Natural killer cell treated with Interleukin-12 subunit alpha and Interleukin-12 subunit beta and Interleukin-15 and Interleukin-18, amount 100 ng/mL, for 72 hours (primary cell): ENCODE data around the gene MTURN. TPM values are rescaled to one million over a fixed set of nuclear protein-coding genes. Genes with fewer than 3 reads are reported as not detected.

Experiments
- ATAC-seq, 2 donors: fragments of 150-1000 bp; cut with Tn5 transposase in 1 of 2; sonication (Bioruptor Pico), chemical (Tn5 transposase) in 1 of 2; 2 replicates each; pipeline ENCODE4 v1.10.0; 2021
- DNase-seq: peaks from one replicate; pipeline ENCODE4 v3.0.0; 2022; ENCODE audit warnings: low spot score
- H3K27ac Mint-ChIP-seq, 2 donors: 1 replicate in 1 of 2; 2 replicates in 1 of 2; pipeline ENCODE4 v1.8.0; 2022; ENCODE audit warnings: mixed read lengths in 2 of 2, mild to moderate bottlenecking in 1 of 2, moderate library complexity in 1 of 2
- H3K27me3 Mint-ChIP-seq, 2 donors: 1 replicate in 1 of 2; 2 replicates in 1 of 2; pipeline ENCODE4 v1.8.0; 2022; ENCODE audit warnings: mixed read lengths in 2 of 2
- H3K36me3 Mint-ChIP-seq: one replicate; pipeline ENCODE4 v1.8.0; 2022; ENCODE audit warnings: mixed read lengths
- H3K4me1 Mint-ChIP-seq, 2 donors: 1 replicate in 1 of 2; 2 replicates in 1 of 2; pipeline ENCODE4 v1.8.0; 2022; ENCODE audit warnings: low read depth in 2 of 2, mixed read lengths in 2 of 2, mild to moderate bottlenecking in 1 of 2
- H3K4me3 Mint-ChIP-seq: one replicate; pipeline ENCODE4 v1.8.0; 2022; ENCODE audit warnings: mixed read lengths
- H3K9me3 Mint-ChIP-seq: 2 replicates; pipeline ENCODE4 v1.8.0; 2022; ENCODE audit warnings: mixed read lengths
- total RNA-seq, 2 donors: library from RNA; stranded (reverse); gene quantifications; one replicate each; pipeline ENCODE4 v1.2.3, GENCODE V29; 2022

The MTURN gene
- total RNA-seq, 2 donors from 2014 or later, result 3.6 to 10.2 TPM

- Mint-ChIP-seq H3K27me3 (peaks cover 0 to 3% of the 10 kb centered on the region in 2 donors), H3K27ac (no peak overlapping the region), H3K4me3 (no peak overlapping the region), H3K9me3 (peaks cover 3% of the 10 kb centered on the region), H3K36me3 (peaks cover 3% of the 10 kb centered on the region), H3K4me1 (peaks cover 0 to 3% of the 10 kb centered on the region in 2 donors)
- DNase-seq (no peak), ATAC-seq (no peak)
Measured at GRCh38 chr7:30201921-30202320, 67.1 kb downstream of the MTURN start.

- peaks cover 0 to 3% of the 10 kb centered on the region in 2 donors for H3K4me1 Mint-ChIP-seq
- DNase-seq (no peak), ATAC-seq (no peak)
- no peak overlapping the region for H3K27ac Mint-ChIP-seq
- no peaks in the 10 kb centered on the region for H3K36me3 Mint-ChIP-seq
- no peaks in the 10 kb centered on the region for H3K27me3 Mint-ChIP-seq
- no peaks in the 10 kb centered on the region for H3K9me3 Mint-ChIP-seq
- H3K4me3 Mint-ChIP-seq, result no peak overlapping the region
Measured at GRCh38 chr7:30202671-30203070, 67.9 kb downstream of the MTURN start.

GRCh38 chr7:30206491-30206890 lies 71.7 kb downstream of the MTURN start:
- H3K27ac Mint-ChIP-seq, result no peak overlapping the region
- H3K9me3 Mint-ChIP-seq, result no peaks in the 10 kb centered on the region
- no peak overlapping the region for H3K4me3 Mint-ChIP-seq
- peaks cover 0 to 3% of the 10 kb centered on the region in 2 donors for H3K4me1 Mint-ChIP-seq
- H3K27me3 Mint-ChIP-seq, result no peaks in the 10 kb centered on the region
- ATAC-seq, result no peak
- H3K36me3 Mint-ChIP-seq, result no peaks in the 10 kb centered on the region
- DNase-seq, result no peak

GRCh38 chr7:30206942-30207341 lies 72.2 kb downstream of the MTURN start:
- no peaks in the 10 kb centered on the region for H3K36me3 Mint-ChIP-seq
- ATAC-seq, result no peak
- H3K9me3 Mint-ChIP-seq, result no peaks in the 10 kb centered on the region
- DNase-seq, result no peak
- no peaks in the 10 kb centered on the region for H3K27me3 Mint-ChIP-seq
- no peak overlapping the region for H3K4me3 Mint-ChIP-seq
- H3K27ac Mint-ChIP-seq, result no peak overlapping the region
- peaks cover 0 to 3% of the 10 kb centered on the region in 2 donors for H3K4me1 Mint-ChIP-seq

GRCh38 chr7:30207376-30207775 lies 72.6 kb downstream of the MTURN start:
- Mint-ChIP-seq H3K36me3 (no peaks in the 10 kb centered on the region), H3K4me3 (no peak overlapping the region), H3K4me1 (peaks cover 0 to 4% of the 10 kb centered on the region in 2 donors), H3K27ac (no peak overlapping the region), H3K9me3 (no peaks in the 10 kb centered on the region), H3K27me3 (no peaks in the 10 kb centered on the region)
- ATAC-seq (no peak), DNase-seq (no peak)

GRCh38 chr7:30209951-30210350 lies 75.2 kb downstream of the MTURN start:
- peaks cover 0 to 3% of the 10 kb centered on the region in 2 donors for H3K27me3 Mint-ChIP-seq
- H3K27ac Mint-ChIP-seq, result no peak overlapping the region
- no peaks in the 10 kb centered on the region for H3K36me3 Mint-ChIP-seq
- DNase-seq (no peak), ATAC-seq (no peak)
- no peaks in the 10 kb centered on the region for H3K9me3 Mint-ChIP-seq
- peaks cover 3 to 5% of the 10 kb centered on the region in 2 donors for H3K4me1 Mint-ChIP-seq
- no peak overlapping the region for H3K4me3 Mint-ChIP-seq

Other genes with a start within 250 kb of the MTURN start
- gene SCRN1, start 145.2 kb upstream of the MTURN start, total RNA-seq, result 10 to 100 TPM in 1 of 2 donors, 1 to 10 TPM in 1; 9.0 to 19.5 TPM
- 10 to 100 TPM; 12.6 to 20.6 TPM for gene FKBP14, start 108.3 kb upstream of the MTURN start, total RNA-seq
- 10 to 100 TPM; 15.0 to 17.1 TPM for gene PLEKHA8, start 106.6 kb upstream of the MTURN start, total RNA-seq
- 10 to 100 TPM; 10.4 to 12.3 TPM for gene ZNRF2, start 149.6 kb downstream of the MTURN start, total RNA-seq